ENCODE measurements around the gene PSMD5.

Gene PSMD5

GRCh38 chr9:120842685-120843485, at the start of gene PSMD5:
Gene PSMD5, minus strand, starts transcription at chr9:120842922. Its CDS starts 13 bp downstream, at chr9:120842909.
- peak; percentile 97 for DNase-seq (ENCODE audit: extremely low read depth, low read depth)
- no peak; the same call in 1 of the 2 replicates for TF ChIP-seq CTCF (IDR thresholded peaks at IDR 0.05; ENCODE audit: low read depth, low read length)

DNA sequence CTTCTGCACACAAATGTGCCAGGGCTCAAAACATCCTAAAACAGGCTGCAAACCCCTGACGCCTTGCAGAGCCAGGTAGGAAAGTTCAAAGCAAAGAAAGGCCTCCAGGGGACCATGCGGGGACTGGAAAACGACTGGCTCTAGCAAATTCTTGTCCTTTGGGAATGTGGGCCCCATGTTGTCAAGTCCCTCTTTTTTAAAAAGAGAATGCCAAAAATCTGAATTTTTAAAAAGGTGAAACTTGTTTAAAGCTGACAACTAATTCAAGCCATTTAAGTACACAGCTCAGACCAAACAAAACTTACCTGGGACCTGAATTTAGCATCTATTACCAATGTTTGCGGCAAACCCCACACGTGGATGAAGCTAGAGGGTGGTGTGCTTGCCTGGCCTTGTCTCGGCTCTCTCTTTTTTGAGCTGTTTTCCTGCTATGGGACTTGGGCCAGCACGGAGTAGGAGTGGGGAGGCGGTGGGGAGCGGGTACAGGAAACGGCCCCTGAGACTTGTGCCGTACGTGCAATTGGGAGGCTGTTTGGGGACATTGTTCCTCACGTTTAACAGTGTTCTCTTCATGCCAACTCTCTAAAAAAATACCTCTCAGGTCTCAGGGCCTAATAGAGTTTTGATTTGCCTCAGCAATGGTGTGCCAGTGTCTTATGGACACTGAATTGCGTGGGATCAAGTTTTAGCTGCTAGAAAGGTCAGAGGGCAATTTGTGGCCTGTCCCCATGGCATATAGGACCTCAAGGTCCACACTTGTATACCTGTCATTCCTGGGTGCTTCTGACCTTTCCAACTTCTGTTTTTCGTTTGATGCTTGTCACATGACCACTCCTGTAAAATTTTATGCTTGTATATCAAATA, 49.4 kb upstream of the PSMD5 start:
- no peak for TF ChIP-seq CTCF (IDR thresholded peaks at IDR 0.05; ENCODE audit: low read depth, low read length)
- no peak for DNase-seq (ENCODE audit: extremely low read depth, low read depth)

DNA sequence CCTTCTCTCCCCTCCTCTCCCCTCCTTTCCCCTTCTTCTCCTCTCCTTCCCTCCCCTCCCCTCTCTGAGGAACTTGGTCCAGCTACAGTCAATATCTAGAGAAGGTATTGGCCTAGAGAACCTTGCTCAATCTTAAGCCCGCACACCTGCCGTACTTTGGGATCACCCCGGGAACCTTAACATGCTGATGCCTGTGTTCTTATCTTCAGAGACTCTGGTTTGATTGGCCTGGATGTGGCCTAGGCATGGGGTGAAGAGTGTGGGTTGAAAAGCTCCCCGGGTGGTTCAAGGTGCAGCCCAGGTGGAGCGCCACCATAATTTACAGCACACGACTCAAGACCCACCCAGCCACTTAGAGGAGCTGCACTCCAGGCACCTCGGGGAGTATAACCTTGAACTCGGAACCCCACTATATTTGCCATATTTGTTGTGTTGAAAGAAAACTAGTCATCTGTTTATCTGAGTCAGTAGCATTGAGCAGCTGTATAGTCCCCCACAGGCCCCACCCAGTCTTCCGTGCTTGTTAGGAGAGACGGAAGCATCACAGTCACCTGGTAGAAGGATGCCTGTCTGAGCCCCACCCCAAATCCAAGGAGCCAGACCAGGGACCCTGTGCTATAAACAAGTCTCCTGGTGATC, 48.6 kb upstream of the PSMD5 start:
- DNase-seq (ENCODE audit: extremely low read depth, low read depth): no peak
- no peak for TF ChIP-seq CTCF (IDR thresholded peaks at IDR 0.05; ENCODE audit: low read depth, low read length)

DNA sequence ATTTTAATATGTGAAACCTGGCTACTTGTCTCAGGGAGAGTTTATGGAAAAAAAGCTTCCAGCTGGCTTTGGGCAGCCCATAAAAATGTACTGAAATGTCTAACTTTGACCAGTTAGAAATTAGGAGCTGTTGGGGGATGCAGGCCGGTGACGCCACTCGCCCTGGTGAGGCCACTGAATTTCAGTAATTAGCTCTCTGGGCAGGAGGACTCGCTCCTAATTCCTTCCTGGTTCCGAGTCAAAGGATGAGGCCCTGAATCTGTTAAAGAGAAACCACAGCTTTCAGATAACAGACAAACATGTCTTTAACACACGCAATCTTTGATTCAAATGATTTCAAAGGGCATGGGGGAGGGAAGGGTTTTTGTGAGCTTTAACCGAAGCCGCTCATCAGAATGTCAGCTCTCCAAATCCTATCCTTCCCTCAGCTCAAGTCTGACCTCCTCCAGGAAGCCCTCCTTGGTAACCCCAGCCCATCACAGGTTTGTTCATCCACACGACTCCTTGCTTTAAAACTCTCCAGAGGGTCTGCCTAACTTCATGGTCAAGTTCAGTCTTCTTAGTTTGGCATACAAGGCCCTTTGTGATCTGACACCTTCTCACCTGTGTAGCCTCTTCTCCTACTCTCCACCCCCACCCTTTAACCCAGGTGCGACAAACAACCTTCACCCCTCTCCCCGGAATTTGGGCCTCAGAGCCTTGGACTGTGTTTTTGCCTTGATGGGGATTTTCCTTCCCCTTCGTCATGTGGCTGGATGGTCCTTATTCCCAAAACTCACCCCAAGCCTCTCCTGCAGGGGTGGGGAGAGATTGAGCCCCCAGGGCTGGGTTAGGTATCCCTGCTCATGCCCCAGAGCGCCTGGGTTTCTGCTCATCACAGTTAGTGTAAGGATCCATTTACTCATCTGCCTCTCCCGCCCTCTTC, 47.9 kb upstream of the PSMD5 start:
- no peak for TF ChIP-seq CTCF (IDR thresholded peaks at IDR 0.05; ENCODE audit: low read depth, low read length)
- no peak for DNase-seq (ENCODE audit: extremely low read depth, low read depth)

GRCh38 chr9:120889606-120890271, 47.0 kb upstream of the PSMD5 start:
- no peak for DNase-seq (ENCODE audit: extremely low read depth, low read depth)
- no peak for TF ChIP-seq CTCF (IDR thresholded peaks at IDR 0.05; ENCODE audit: low read depth, low read length)

- no peak for TF ChIP-seq CTCF (IDR thresholded peaks at IDR 0.05; ENCODE audit: low read depth, low read length)
- no peak for DNase-seq (ENCODE audit: extremely low read depth, low read depth)
Measured at GRCh38 chr9:120888626-120889025, 45.9 kb upstream of the PSMD5 start.

Measured in AG09319 (cell line).